CD4-positive, alpha-beta T cell treated with Interleukin-1 beta for 1 hour (primary cell): ENCODE results near the gene TMEM169.
"Not testable (repeated sequence)": the region's sequence is repeated elsewhere in the genome, so short reads cannot be mapped to it uniquely, and the experiment has no call there.

Source experiments
- DNase-seq, 2 donors: peaks; one replicate each; pipeline ENCODE4 v3.0.0-alpha.2; 2020 to 2022

TMEM169 gene

GRCh38 chr2:216072473-216072872, 9.2 kb upstream of the TMEM169 start:
- DNase-seq = no peak

DNA sequence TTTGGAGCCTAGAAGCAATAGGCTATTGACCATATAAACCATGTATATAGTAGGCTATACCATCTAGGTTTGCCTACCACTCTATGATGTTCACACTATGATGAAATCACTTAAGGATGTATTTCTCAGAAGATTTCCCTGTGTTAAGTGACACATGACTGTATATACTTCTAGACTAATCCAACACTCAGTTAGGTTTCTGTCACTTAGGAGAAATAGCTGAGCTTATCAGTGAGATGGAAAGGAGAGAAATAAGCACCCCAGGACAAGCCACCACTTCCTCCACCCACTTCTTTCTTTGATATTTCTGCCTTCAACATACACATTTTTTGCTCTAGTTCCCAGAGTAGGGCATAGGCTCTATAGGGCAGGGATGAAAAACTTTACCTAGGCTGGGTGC, 7.9 kb upstream of the TMEM169 start:
- no peak for DNase-seq

GRCh38 chr2:216074380-216074779, 7.3 kb upstream of the TMEM169 start:
- DNase-seq = no peak

- no peak for DNase-seq
Measured at GRCh38 chr2:216074794-216075193, 6.9 kb upstream of the TMEM169 start.

DNA sequence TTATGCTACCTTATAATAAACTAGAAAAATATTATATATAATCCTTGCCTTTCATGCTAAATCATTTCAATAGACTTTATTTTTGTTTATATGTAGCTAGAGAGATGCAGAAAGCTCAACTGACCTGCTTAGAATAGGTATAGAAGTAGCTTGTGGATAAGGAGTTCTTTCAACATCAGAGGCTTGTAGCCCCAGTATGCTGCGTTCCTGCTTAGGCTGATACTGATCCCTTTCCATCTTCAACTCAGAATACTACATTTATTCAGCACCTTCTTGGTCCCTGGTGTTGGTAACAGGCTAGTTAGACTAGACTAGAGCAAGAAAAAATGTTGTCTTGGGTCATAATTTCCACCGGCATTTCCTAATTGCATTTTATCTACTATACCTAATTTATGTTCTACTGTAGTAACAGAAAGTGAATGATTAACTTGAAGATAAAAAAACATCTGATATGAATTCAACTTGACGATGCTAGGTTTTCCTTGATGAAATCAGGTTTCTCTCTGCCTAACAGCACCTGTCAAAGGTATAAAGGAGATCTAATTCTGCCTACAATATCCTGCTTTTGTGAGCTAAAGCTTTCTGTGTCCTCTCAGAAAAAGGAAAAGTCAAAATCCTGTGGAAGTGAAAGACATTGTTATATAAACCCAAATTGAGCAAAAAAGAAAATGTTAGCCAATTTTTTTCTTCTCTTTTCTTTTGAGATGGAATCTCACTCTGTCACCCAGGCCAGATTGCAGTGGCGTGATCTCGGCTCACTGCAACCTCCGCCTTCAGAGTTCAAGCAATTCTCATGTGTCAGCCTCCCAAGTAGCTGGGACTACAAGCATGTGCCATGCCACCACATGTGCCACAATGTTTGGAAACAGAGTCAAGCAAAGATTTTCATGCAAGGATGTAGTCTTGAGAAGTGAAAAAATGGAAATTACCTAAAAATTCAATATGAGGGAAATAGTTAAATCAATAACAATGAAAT, 5.9 kb upstream of the TMEM169 start:
- DNase-seq = no peak

GRCh38 chr2:216078776-216079175, 2.9 kb upstream of the TMEM169 start:
- no peak for DNase-seq

DNA sequence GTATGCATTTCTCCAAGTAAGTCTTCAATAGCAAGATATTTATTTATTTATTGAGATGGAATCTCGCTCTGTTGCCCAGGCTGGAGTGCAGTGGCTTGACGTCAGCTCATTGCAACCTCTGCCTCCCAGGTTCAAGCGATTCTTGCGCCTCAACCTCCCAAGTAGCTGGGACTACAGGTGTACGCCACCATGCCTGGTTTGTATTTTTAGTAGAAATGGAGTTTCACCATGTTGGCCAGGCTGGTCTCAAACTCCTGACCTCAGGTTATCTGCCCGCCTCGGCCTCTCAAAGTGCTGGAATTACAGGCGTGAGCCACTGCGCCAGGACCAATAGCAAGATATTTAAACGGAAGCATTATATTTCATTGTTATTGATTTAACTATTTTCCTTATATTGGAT, 1.7 kb upstream of the TMEM169 start:
- DNase-seq = not testable (repeated sequence)

DNA sequence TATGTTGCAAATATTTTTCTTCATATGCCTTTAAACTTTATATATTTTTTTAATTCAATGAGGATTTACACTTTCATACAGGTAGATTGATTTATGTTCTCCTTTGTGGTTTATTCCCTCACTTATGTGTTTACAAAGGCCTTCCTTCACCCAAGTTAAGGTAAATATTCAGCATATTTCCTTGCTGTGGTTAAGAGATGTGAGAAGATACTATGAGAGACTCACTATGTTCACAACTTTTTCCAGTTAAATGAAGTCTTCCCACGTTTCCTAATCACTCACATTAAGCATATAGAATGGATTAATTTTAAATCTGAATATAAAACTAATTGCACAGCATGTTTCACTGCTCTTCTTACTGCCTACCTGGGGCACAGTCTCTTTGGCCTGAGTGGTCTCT, 707 bp upstream of the TMEM169 start:
- no peak for DNase-seq

DNA sequence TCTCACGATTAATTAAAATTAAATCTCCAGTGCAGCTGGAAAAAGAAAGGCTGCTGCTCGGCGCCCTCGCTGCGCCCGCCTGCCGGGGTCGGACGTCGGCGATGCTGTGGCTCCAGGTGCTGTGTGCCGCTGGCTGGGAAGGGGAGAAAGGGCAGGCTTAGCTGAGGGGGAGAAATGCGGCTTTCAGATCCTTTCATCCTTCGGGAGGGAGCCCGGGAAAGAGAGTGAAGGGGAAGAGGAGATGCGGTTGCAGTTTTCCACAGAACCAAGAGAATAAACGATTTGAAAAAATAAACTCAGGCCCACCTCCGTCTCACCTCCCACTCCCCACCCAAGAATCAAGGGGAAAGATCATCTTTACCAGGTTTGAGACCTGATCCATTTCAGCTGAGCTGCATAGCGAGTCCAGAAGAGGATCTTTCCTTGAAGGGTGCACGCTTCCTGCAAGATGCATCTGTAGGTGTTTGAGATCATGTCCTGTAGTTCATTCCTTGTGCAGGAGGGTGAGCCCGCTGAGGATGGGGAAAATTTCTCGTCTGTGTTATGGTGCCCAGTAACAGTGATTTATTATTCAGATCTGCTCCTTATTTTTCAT, 495 bp downstream of the TMEM169 start:
- no peak for DNase-seq

DNA sequence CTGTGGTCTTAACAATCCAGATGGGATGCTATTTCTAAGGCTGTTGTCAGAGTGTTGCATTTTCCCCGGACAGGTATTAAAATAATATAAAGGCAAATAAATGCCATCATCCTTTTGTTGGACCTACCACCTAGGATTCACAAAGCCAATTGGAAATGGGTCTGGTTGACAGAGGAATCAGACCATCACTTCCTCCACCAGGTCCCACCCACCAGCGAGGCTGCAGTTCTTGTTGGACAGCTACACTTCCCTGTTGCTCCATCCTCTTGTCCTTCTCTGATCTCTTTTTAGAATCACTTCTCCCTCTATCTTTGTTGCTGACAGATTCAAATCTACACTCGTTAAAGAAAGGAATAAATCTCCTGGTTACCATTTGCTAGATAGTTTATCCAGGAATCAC, 1.1 kb downstream of the TMEM169 start:
- DNase-seq = no peak

DNA sequence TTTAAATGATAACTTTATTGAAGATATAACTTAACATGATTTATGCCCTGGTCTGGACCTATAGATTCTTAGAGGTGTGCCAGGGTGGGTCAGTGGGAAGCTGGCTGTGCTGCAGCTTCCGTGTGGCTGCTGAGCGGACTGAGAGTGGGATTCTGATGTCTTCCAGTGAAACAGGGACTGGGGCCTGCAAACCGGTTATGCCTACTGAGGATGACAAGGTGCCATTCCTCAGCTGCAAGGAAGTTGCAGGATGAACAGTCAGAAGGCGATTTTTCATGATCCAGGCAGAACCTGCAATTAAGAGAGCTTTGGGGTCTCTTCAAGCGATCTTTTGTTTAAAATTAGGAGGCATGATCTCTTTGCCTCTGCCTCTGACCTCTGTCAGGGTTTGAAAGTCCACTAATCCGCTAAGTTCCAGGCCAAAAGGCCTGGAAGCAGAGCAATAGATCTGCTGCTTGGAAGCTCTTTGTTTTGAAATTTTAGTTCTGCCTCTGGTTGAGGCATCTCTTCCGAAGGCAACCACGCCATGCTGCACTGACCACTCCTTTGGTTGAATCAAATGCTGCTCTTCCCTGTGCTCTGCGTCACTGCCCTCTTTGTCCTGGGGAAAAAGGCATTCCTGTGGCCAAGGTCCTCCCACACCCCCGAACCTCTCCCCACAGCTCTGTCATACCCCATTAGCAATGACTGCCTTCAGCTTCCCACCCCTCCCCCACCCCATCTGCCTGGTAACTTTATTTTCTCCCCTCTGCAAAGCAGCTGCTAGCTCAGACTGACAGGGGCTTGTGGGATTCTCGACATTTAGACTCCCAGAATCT, 2.0 kb downstream of the TMEM169 start:
- no peak for DNase-seq

DNA sequence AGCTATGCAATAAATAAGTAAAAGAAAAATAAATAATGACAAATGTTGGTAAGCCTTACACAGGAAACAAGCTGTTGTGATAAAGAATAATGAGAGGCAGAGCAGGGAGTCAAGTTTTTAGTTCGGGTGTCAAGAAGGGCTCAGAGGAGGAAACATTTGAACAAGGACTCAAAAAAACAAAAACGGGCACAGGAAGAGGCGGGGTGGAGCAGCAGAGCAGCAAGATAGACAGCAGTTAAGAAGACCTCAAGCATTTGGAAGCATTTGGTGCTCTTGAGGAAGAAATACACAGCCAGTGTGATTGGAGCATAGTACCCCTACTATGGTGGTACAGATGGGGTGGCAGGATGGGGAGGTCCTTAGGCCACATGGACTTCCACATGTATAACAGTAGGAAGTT, 2.8 kb downstream of the TMEM169 start:
- DNase-seq = peak; percentile 9 to 30

DNA sequence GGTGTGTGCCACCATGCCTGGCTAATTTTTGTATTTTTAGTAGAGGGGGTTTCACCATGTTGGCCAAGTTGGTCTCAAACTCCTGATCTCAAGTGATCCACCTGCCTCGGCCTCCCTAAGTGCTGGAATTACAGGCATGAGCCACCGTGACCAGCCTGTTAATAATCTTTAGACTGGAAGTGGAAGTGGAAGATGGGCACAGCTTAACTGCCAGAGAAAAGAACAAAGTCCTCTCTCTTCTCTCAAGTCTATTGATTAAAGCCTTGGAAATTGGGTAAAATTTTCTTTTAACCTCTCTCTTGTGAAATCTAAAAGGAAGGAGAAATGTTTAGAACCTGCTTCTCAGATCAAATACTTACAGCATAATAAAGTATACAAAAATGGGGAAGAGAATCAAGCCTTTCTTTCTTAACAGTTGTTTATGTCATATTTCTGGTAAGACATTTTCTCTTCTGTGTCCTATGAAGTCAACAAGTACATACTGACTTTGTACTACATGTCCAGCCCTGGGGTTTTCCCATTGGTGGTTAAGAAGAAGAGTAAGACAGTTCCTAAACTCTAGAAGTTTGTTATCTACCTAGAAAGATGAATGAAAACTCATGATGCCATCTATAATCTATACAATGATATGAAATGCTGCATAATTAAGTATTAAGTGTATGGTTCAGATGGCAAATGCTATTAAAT, 4.6 kb downstream of the TMEM169 start:
- no peak for DNase-seq

DNA sequence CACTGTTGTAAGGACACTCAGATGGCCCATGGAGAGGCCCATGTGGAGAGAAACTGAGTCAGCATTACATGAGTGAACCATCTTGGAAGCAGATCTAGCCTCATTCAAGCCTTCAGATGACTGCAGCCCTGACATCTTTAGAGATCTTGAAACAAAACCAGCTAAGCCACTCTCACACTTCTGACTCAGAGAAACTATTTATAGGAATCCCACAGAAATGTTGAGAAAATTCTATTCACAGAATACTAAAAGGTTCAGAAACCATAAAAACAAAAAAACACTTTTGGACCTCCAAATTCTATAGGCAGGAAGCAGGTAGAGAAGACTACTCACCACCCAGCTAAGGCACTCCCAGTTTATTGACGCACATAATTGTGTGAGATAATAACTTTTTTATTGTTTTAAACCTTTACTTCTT, 8.7 kb downstream of the TMEM169 start:
- no peak for DNase-seq

DNA sequence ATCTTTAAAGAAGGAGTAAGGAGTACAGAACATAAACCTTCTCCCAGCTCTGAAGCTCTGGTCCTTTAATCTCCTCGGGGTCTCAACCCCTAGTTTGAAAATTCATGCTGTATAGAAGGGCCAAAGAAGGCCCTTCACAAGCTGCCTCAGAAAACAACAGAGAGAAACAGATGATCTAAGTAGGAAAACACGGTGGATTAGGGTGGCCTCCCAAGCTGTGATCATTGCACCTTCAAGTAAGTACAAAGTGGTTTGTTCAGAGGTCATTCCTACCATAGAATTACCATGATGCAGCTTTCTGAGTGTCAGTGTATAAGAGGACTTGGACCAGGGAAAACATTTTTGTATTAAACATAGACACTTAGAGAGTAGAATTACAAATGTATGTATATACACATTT, 10.9 kb downstream of the TMEM169 start:
- no peak for DNase-seq

GRCh38 chr2:216094701-216095100, 13.0 kb downstream of the TMEM169 start:
- no peak for DNase-seq

DNA sequence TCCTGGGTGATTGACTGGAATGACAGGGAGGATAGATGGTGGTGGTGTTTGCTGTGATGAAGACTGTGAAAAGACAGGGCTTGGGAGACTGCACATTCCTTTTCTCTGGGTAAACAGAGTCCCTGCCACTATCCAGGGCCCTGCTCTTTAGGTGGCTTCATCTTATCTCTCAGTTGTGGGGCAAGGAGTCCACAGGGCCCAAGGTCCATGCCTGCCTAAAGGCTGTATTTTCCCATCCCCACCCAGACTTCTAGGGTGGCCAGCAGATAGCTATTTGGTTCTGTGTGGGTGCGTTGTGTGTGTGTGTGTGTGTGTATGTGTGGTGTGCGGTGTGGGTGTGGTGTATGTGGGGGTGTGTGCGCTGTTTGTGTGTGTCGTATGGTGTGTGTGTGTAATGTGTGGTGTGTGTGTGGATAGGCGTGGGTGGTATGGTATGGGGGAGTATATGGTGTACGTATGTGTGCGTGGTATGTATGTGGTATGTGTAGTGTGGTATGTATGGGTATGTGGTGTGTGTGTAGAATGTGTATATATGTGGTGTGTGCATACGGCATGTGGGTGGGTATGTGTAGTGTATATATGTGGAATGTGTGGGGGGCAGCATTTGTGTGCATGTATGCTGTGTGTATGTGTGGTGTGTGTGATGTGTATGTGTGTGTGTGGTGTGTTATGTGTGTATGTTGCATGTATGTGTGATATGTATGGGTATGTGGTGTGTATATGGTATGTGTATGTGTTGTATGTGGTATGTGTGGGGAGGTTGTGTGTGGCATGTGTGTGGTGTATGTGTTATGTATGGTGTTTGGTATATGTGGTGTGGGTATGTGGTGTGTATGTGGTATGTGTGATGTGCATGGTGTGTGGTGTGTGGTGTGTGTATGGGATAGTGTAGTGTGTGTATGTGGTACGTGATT, 17.0 kb downstream of the TMEM169 start:
- no peak for DNase-seq

GRCh38 chr2:216101109-216101508, 19.4 kb downstream of the TMEM169 start:
- no peak for DNase-seq

DNA sequence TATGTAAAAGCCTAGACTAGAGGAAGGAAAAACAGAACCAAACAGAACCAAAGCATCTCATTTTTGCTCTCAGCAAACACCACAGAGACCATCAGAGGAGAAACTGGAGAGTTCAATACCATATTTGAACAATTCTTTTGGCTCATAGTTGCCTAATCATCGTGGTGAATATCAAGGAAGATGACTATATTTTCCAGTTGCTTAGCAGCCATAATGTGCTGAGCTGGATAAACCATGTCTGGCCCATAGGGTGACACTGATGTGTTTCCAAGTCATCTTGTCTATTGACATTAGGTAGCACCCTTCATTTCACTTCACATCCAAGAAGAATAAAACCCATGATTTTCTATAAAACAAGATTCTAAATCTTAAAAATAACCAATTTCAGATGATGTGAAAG, 21.5 kb downstream of the TMEM169 start:
- DNase-seq = no peak

GRCh38 chr2:216104691-216105090, 23.0 kb downstream of the TMEM169 start:
- DNase-seq = no peak

- DNase-seq = no peak
Measured at GRCh38 chr2:216107320-216107719, 25.6 kb downstream of the TMEM169 start.

GRCh38 chr2:216107760-216108159, 26.0 kb downstream of the TMEM169 start:
- DNase-seq = no peak
